Activated CD8-positive, alpha-beta memory T cell treated with anti-CD3 and anti-CD28 coated beads for 48 hours (primary cell): Measurements from ENCODE around the gene ENAH.
"Not testable (repeated sequence)": the region's sequence is repeated elsewhere in the genome, so short reads cannot be mapped to it uniquely, and the experiment has no call there.

Experiments
- DNase-seq, 3 experiments: peaks; one replicate each; pipeline ENCODE4 v3.0.0-alpha.2; 2020; ENCODE audit warnings: low read depth in 2 of 3, low spot score in 2 of 3

Gene ENAH

DNA sequence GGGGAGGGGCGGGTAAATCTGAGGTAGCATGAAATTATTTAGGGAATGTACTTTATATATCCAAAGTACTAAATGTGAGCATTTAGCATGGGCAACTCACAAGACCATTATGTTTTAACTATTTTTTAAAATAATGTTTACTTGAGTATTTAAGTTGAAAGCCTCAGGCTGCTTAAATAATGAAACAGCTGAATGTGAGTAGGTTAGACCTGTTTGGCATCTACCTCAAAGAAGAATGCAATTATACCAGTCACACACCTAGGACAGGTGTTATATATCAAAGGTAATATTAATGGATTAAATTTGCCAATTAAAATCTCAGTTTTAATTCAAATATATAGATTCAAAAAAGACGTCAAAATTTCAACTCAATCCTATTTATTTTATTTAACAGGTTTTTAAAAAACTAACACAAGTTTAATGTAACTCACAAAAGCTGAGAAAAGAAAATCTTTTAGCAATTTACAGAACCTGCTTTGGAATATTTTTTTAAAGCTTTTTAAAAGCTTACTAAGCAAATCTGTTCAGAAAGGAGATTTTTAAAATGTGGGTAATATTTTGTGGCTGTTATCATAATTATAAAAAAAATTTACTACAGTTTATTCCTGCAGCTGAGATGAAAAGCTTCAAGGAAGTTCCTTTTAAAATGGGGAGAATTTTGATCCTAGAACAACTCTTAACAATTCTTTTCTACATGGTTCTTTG, 120.5 kb downstream of the ENAH start:
- DNase-seq = no peak

DNA sequence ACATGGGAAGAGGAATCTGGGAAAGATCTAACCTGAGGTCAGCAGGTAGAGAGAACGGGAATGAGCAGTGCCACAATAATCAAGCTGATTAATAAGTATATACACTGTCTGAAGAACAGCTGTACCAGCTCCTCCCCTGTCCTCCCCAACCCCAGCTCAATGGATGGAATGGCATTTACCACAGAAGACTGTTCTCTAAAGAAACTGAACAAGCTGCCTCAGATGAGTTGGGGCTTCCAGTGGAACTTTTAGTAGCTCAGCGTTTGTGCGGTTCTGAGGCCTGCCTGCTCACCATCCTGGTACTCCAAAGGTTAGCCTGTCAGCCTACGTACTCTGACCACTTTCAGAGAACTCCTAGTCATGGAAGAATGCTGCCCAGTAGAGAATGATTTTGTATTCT, 123.2 kb downstream of the ENAH start:
- no peak for DNase-seq

DNA sequence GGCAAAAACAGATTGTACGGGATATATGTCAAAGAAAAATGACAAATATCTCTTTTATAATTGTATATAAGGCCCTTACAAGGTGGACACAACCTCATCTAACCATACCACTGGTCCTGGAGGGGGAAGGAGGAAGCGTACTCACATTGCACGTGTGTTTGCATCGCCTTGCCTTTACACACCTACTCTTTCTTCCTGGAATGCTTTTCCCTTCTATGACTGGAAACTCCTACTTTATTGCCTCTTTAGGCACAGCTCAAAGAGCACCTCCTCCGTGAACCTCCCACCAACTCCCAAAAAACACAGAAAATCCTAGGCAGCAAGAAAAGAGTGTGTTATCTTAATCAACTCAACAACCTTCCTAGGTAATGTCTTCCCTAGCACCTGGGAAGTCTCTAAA, 125.3 kb downstream of the ENAH start:
- DNase-seq = no peak

DNA sequence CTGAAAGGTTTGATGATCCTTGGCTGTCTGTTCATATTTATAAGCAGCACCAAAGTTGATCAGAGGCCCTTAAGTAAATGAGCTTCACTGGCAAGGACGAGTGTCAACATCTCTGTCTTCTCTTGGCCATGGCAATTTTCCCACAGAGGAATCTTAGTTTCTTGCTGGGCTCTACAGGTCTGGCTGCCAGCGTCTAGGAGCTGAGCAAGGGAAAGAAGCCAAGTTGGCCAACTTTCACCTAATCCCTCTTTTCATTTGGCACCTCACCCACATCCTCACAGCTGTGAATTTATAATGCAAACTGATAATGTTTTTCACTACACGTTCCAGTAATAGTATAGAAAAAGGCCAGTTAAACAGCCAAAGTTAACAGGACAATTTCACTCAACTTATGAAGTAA, 126.0 kb downstream of the ENAH start:
- no peak for DNase-seq

DNA sequence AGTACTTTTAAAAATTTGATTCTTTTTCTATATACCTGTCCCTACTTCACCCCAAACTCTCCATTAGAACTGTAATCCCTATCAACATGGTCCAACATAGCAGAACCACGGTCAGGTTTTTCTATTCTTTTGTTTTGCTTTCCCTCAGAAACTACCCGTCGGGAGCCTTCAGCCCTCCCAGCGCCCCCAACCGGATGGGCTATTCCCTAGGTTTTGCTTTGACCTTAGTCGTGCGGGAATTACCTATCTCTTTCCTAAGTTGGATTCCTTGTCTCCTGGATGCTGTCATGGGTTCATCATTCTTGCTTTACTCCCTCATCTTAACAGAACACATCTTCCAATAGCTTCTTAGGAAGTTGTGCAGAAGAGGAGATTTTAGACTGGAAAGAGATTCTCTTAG, 127.5 kb downstream of the ENAH start:
- no peak for DNase-seq

DNA sequence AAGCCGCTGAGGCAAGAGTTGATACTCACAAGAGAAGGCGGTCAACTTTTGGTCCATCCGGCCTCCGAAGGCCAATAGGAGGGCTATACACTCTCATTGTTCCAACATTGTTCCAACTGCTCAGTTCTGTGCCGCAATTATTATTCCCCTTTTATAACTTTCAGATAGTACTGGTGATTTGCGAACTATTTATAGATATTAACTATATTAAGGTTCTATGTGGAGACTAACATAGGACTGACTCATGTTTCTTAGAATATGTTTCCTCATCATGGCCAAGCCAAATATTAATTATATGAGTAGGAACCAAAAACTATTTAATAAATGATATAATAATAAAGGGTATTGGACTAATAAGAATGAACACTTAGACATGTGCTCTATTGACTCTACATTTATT, 128.4 kb downstream of the ENAH start:
- no peak for DNase-seq

DNA sequence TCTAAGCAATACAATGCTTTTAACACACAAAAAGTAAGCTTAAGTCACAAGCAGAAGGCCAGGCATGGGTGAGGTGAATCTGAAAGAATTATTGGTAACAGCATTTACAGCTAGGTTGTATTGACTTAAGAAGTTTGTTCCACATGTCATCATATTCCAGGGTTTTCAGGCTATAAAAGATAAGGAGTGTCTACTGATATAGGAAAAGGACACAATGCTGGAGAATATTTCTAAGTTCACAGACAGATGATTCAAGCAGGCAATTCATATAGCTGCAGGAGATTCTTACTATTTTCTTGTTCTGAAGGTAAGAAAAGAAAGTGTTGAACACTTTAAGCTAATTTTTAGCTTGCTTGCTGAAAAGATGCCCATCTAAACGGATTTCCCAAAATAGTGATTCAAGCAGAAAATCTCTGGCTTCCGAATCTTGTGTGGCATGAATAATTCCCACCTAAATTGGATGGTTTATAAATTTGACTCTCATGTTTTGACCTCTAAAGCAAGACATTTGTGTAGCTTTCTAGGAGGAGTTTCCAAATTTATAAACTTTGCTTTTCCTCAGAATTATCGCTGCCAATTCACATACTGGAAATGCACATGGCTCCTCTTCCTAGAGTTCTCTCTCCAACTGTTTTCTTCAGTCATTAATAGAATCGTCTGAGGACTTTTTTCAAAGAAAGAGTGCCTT, 129.5 kb downstream of the ENAH start:
- DNase-seq = no peak

DNA sequence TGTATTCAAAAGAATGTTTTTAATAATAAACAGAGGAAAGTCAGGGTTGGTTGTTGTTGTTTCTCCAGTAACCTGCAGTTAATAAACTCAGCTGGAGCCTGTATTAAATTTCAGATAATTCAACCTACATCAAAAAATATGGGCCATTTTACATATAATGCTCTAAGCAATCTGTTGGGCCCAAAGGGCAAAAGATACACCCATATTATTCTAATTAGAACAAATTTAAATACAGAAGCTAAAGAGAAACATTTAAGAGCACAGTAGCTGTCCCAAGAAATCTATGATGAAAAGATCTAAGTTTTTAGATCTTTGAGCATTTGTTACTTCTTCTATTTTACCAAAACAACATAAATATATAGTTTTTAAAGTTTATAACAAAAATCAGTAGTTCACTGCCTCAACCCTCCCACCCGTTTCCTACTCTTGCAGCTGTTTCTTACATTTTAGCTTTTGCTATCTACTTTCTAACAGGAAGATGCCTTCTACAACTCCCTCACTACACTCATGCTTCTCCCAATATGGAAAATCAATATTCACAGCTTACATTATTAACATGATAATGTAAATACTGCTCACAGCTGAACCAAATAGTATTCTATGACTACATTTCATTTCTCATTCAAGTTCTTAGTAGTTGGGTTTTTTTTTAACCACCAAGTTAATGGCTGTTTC, 130.2 kb downstream of the ENAH start:
- DNase-seq = no peak

DNA sequence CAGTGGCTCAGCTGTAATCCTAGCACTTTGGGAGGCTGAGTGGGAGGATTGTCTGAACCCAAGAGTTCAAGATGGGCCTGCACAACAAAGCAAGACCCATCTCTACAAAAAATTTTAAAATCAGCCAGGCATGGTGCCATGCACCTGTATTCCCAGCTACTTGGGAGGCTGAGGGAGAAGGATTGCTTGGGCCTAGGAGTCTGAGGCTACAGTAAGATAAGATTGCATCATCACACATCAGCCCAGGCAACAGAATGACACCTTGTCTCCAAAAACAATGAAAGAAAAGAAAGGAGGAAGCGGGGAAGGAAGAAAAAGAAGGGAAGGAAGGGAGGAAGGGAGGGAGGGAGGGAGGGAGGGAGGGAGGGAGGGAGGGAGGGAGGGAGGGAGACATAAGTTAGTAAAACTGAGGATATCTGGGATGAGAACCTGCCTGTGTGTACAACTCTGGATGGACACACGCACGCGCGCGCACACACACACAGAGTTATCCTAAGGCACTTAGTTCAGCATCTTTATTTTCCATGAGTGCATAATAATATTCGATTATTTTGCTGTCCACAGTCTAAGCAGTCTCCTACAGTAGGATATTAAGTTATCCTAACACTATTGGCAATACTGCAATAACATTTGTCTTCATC, 132.2 kb downstream of the ENAH start:
- DNase-seq = no peak

DNA sequence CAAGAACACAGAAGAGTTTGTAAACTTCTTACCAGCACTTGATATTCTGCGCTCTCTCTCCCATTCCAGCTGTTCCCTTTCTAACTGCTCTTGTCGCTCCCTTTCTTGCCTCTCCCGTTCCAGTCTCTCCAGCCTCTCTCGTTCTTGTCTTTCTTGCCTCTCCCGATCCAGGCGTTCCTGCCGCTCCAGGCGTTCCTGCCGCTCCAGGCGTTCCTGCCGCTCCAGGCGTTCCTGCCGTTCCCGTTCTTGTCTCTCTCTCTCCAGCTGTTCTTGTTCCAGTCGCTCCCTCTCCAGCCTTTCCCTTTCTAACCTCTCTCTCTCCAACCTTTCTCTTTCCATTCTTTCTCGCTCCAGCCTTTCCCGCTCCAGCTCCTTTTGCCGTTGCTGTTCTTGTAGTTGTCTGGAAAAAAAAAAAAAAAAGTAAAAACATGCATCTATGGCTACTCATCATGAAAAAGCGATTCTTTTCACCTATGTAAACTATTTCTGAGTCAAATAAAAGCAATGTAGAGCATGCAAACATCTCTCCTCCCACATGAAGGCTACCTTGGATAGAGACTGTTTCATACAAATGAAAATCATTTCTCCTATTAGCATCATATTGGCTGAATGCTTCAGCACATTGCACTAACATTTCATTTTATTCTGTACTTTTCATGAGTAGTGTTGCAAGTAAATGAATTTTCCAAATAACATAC, 133.6 kb downstream of the ENAH start:
- DNase-seq = no peak

DNA sequence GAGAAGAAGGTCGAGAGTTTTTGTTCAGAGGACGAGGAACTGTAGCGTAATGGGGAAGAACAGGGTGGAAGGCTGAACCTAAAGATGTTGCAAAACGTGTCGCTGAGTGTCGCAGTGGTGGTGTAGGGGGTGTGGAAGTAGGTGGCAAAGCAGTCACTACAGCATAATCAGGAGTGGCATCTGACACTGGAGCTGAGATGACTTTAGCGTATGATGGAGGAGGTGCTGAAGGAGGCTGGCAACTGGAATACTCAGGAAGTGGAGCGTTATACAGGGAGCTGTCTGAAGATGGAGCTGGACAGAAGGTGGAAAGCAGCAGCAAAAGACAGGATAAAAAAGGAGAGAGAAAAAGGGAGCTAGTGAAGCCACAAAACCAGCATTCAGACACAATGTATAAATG, 135.2 kb downstream of the ENAH start:
- DNase-seq = no peak

DNA sequence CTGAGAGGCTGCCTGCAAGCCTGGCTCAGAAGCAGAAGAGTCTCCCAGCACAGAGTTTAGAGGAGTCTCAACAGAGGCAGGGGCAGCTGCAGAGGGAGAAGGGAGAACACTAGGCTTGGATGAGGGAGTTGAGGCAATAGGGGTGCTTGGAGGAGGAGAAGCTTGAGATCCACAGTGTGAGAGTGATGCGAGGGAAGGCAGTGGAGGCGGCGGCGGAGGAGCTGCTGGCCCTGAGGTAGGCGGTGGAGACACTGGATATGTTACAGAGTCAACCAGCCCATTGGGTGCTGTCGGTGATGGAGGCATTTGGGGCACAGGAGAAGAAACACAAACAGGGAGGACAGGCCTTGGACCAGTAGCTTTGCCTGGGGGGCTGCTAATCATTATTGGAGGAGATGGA, 135.7 kb downstream of the ENAH start:
- DNase-seq = no peak

DNA sequence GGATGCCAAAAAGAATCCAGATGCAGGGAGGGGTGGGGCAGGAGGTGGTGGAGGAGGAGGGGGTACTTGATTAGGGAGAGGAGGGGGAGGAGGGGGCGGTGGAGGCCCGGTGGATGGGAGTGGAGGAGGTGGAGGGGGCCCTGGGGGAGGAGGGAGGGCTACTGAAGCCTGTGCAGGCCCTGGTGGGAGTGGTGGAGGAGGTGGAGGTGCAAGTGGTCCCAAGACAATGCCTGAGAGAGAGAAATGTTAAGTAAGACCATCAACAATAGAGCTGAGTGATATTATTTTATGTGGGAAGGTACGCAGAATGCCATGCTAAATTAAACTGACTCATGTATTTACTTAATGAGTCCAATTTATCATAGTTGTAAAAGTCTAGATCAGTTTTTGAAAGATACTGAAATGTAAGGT, 138.2 kb downstream of the ENAH start:
- no peak for DNase-seq

DNA sequence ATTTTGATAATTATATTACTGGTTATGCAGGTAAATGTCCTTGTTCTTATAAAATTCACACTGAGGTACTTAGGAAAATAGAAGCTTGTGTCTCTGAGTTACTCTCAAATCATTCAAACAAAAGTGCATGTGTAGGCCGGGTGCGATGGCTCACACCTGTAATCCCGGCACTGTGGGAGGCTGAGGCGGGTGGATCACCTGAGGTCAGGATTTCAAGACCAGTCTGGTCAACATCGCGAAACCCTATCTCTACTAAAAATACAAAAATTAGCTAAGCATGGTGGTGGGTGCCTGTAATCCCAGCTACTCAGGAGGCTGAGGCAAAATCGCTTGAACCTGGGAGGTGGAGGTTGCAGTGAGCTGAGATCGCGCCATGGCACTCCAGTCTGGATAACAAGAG, 139.3 kb downstream of the ENAH start:
- DNase-seq = not testable (repeated sequence)

DNA sequence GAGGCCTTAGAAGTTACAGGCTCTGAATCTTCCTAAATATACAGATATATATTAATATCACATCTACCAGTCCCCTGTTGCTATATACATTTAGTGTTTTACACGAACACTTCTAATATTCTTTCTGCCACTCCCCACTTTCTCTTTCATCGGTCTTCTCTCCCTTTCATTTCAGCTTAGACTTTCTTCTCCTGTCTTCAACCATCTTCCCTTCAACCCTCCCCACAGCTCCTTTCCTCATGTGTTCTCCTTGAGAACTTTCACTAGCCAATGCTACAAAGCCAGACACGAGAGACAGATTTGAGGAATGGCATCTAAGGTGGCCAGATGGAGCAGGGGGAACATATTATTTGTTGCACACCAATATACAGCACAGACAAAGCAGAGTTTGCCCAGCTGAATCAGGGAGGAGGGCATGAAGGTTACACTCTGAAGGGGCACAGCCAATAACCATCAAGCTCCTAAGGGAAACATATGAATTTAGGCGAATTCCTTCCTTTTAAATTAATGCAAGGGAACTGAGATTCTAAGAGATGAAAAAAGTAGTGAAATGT, 141.0 kb downstream of the ENAH start:
- DNase-seq = no peak

DNA sequence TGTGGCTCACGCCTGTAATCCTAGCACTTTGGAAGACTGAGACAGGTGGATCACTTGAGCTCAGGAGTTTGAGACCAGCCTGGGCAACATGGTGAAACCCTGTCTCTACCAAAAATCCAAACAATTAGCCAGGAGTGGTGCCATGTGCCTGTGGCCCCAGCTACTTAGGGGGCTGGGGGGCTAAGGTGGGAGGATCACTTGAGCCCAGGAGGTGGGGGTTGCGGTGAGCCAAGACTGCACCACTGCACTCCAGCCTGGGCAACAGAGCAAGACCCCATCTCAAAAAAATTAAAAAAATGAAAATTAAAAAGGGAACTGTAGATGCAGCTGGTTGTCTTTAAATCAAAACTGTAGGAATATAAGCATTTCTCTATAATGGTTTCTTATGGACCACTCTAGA, 142.2 kb downstream of the ENAH start:
- DNase-seq = not testable (repeated sequence)

DNA sequence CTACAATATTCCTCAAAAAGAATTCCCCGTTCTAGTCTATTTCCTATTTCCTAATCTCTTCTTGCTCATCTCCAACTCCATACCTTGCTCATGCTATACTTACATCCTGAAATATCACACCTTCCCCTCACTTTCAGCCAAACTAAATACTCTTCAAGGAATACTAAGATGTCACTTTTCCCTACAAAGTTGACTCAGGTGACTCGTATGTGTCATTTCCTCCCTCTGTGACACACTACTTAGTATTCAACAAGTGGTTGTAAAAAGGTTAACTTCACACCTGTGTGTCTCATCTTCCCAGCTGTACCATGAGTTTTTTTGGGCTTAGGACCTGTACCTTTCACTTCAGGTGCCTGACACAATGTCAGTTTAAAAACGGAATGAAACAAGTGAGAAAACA, 143.2 kb downstream of the ENAH start:
- DNase-seq = no peak

DNA sequence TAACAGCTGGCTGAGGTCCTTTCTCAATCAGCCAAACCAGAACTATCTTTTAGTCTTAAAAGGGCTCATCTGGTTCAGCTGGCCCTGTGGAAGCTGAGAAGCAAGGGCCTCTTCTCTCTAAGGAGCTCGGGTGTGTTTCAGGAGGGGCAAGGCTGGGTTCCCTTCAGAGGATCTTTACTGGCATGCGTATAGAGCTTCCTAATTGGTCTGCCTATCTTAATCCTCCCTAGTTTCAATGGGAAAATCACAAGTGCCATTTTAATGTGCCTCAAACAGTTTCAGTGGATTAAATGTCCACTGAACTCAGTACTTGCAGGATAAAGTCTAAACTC, 143.6 kb downstream of the ENAH start:
- DNase-seq = no peak

DNA sequence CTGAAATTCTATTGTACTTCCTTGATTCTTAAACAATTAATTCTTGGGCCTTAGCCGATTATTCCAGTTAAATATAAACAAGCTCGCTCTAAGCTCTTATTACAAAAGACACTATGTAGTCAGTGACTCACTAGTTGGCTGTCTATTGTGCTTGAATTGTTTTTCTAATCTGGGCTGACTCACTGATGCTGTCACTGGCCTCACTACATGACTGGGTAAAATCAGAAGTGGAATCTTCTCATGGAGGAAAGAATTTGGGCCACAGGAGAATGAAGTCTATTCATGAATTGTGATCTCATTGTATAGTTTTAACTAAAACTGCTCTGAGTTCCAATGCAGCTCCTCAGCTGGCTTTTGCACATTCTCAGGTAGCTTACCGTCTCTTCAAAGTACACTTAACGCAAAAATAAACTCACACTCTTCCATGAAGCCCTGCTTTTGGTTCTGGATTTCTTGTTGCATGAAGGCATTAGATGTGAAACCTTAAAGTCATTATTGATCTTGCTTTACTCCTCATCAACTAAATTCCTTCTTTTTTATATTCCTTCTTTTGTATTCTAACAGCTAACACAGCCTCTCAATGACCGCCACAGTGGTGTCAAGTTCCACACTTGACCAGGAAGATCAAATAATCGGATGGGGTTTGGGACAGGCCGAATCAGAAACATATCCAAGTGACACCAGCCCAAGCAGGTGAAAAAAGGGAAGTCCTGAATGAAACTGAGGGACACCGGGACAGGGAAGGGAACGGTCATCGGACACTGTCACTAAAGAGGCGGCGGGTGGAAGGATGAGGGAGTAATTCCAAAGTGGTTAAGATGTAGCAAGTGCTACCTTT, 144.2 kb downstream of the ENAH start:
- DNase-seq = no peak

DNA sequence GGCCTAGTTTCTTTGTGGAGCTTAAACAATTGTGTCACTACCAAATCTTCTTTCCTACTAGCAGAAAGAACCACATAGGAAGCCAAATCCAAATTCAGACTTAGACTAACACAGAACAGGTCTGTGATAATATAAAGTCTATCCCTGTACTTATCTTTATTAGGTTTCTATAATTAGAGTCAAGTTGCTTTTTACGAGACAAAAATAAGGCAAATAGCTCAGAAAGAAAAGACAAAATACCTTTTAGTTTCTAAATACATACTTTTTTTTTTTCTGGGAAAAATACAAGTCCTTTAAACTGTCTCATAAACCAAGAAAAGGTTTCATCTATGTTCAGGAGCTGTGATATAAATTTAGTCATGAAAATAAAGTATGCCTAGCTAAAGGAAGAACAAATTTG, 146.2 kb downstream of the ENAH start:
- DNase-seq = no peak
